Panc1 (cell line): Measurements from ENCODE around the gene UBALD2.

ENCODE experiments used
- POLR2AphosphoS5 ChIP-seq: IDR thresholded peaks from 2 replicates; pipeline ENCODE4 v1.6.1; 2012; ENCODE audit warnings: mild to moderate bottlenecking, low read depth, low read length, moderate library complexity
- REST ChIP-seq, 2 experiments: IDR thresholded peaks; 2 replicates each; pipeline ENCODE4 v1.6.1; 2011 to 2012; ENCODE audit warnings: low read depth in 2 of 2, control low read depth in 1 of 2, low read length in 1 of 2, mild to moderate bottlenecking in 1 of 2, moderate library complexity in 1 of 2; ENCODE audit not compliant: insufficient read depth in 1 of 2
- TCF7L2 ChIP-seq: IDR thresholded peaks from 2 replicates; pipeline ENCODE4 v1.6.1; 2011; ENCODE audit warnings: mild to moderate bottlenecking, low read depth, low read length, inconsistent platforms
- TF ChIP-seq, protein P1 (sequence below): fragments of 450-650 bp; IDR thresholded peaks from 2 replicates; pipeline ENCODE4 v1.5.1; 2017; ENCODE audit warnings: mild to moderate bottlenecking

GRCh38 chr17:76237859-76238313 is 27.3 kb upstream of the UBALD2 start:
- TF ChIP-seq TCF7L2 (no peak), REST (IDR thresholded peaks at IDR 0.05; ENCODE audit: insufficient read depth in 1 of 2, low read depth in 2 of 2, low read length in 1 of 2) (no peak), POLR2AphosphoS5 (no peak)
- TF ChIP-seq, protein P1, sequence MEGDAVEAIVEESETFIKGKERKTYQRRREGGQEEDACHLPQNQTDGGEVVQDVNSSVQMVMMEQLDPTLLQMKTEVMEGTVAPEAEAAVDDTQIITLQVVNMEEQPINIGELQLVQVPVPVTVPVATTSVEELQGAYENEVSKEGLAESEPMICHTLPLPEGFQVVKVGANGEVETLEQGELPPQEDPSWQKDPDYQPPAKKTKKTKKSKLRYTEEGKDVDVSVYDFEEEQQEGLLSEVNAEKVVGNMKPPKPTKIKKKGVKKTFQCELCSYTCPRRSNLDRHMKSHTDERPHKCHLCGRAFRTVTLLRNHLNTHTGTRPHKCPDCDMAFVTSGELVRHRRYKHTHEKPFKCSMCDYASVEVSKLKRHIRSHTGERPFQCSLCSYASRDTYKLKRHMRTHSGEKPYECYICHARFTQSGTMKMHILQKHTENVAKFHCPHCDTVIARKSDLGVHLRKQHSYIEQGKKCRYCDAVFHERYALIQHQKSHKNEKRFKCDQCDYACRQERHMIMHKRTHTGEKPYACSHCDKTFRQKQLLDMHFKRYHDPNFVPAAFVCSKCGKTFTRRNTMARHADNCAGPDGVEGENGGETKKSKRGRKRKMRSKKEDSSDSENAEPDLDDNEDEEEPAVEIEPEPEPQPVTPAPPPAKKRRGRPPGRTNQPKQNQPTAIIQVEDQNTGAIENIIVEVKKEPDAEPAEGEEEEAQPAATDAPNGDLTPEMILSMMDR = no peak
